Gastroesophageal sphincter (tissue), 4 donors: ENCODE results near the gene ARL16. TPM values are rescaled to one million over a fixed set of nuclear protein-coding genes. Genes with fewer than 3 reads are reported as not detected.

Experiments used
- ATAC-seq: fragments of 150-250 bp; one replicate; pipeline ENCODE4 v1.9.1; 2016; ENCODE audit warnings: mild to moderate bottlenecking, moderate library complexity
- H3K27ac ChIP-seq, 4 donors: fragments of 200-600 bp; sonication (generic) in 3 of 4; 1 replicate in 3 of 4; 2 replicates in 1 of 4; pipeline ENCODE4 v1.5.1; 2016 to 2019
- H3K27me3 ChIP-seq: fragments of 200-600 bp; sonication (generic); one replicate; pipeline ENCODE4 v1.5.1; 2019
- H3K36me3 ChIP-seq, 2 donors: fragments of 200-600 bp; sonication (generic); one replicate each; pipeline ENCODE4 v1.5.1; 2019; ENCODE audit warnings: control low read depth in 1 of 2
- H3K4me1 ChIP-seq, 3 donors: fragments of 200-600 bp; sonication (generic); 1 replicate in 2 of 3; 2 replicates in 1 of 3; pipeline ENCODE4 v1.5.1; 2016 to 2019; ENCODE audit warnings: control low read depth in 2 of 3
- H3K4me3 ChIP-seq, 2 donors: fragments of 200-600 bp; sonication (generic); one replicate each; pipeline ENCODE4 v1.5.1; 2019; ENCODE audit warnings: mild to moderate bottlenecking in 1 of 2, moderate library complexity in 1 of 2
- H3K9me3 ChIP-seq, 3 donors: fragments of 200-600 bp; sonication (generic); one replicate each; pipeline ENCODE4 v1.5.1; 2017 to 2019; ENCODE audit warnings: control low read depth in 2 of 3
- CTCF ChIP-seq, 4 experiments: fragments of 200-600 bp in 2 of 4; fragments of 450-650 bp in 2 of 4; sonication (generic) in 1 of 4; IDR thresholded peaks; one replicate each; pipeline ENCODE4 v1.5.1; 2017 to 2019; ENCODE audit warnings: antibody characterized with exemption in 4 of 4, mild to moderate bottlenecking in 2 of 4, moderate library complexity in 2 of 4
- EP300 ChIP-seq: sonication (generic); formaldehyde crosslinking; IDR thresholded peaks from one replicate; pipeline ENCODE4 v1.6.1; 2017; ENCODE audit warnings: antibody characterized with exemption, mild to moderate bottlenecking
- POLR2A ChIP-seq, 2 donors: fragments of 450-650 bp; IDR thresholded peaks; one replicate each; pipeline ENCODE4 v1.6.1; 2017; ENCODE audit warnings: antibody characterized with exemption in 2 of 2, mild to moderate bottlenecking in 2 of 2, moderate library complexity in 1 of 2
- POLR2AphosphoS5 ChIP-seq: sonication (generic); formaldehyde crosslinking; IDR thresholded peaks from one replicate; pipeline ENCODE4 v1.6.1; 2017; ENCODE audit warnings: antibody characterized with exemption
- WGBS, 2 donors: methylation state at CpG; one replicate each; pipeline ENCODE4 v1.1.5; 2018; ENCODE audit warnings: low coverage in 1 of 2; 5-methylcytosine and 5-hydroxymethylcytosine counted together
- total RNA-seq, 4 donors: library from RNA; depleted of rRNA; stranded (reverse); fragments of >200 nt; gene quantifications; one replicate each; pipeline ENCODE4 v1.1.0, GENCODE V29; 2016

ARL16 gene
- total RNA-seq, 4 donors from 2014 or later, result 26.2 to 52.8 (median 30.2) TPM

GRCh38 chr17:81703747-81704654, 20.4 kb upstream of the ARL16 start:
- no peak for TF ChIP-seq CTCF (IDR thresholded peaks at IDR 0.05)
- TF ChIP-seq POLR2AphosphoS5, result no peak
- ATAC-seq, result no peak
- WGBS, 2 donors, result 1 to 2% methylated on average over 9 to 10 of the region's 27 CpGs
- peaks cover 0 to 71% of the 10 kb centered on the region in 2 donors for H3K36me3 ChIP-seq
- H3K9me3 ChIP-seq, result no peaks in the 10 kb centered on the region
- H3K27me3 ChIP-seq, result no peaks in the 10 kb centered on the region
- peak overlapping the region; percentile 88 to 97 (median 93) for H3K27ac ChIP-seq
- H3K4me1 ChIP-seq, result peaks cover 0 to 41% (median 26%) of the 10 kb centered on the region in 3 donors
- H3K4me3 ChIP-seq, result peak overlapping the region; percentile 42 to 98

- peak within 1 kb of the TSS; percentile 88 to 97 (median 93) for H3K27ac ChIP-seq
- peak; percentile 94 for ATAC-seq
- H3K4me1 ChIP-seq, result peaks cover 0 to 41% (median 26%) of the 10 kb centered on the region in 3 donors
- 0% methylated on average over 14 to 15 of the region's 102 CpGs for WGBS, 2 donors
- H3K9me3 ChIP-seq, result no peaks in the 10 kb centered on the region
- H3K4me3 ChIP-seq, result peak within 1 kb of the TSS; percentile 42 to 98
- TF ChIP-seq CTCF (IDR thresholded peaks at IDR 0.05), result peak in 3 of 4 experiments; percentile 28 to 62 (median 50)
- peak; percentile 93 for TF ChIP-seq POLR2AphosphoS5
- no peak for TF ChIP-seq EP300
- peak; percentile 86 to 90 for TF ChIP-seq POLR2A (IDR thresholded peaks at IDR 0.05)
- H3K36me3 ChIP-seq, result peaks cover 0 to 76% of the 10 kb centered on the region in 2 donors
- H3K27me3 ChIP-seq, result no peaks in the 10 kb centered on the region
These were observed 19.5 kb upstream of the ARL16 start, which contains the start of gene MRPL12 for GRCh38 chr17:81702934-81703746. MRPL12 (plus strand) TSS chr17:81703367; CDS start chr17:81703502, 135 bp downstream.

GRCh38 chr17:81701288-81702071, 17.9 kb upstream of the ARL16 start:
- H3K27me3 ChIP-seq, result no peaks in the 10 kb centered on the region
- ATAC-seq, result no peak
- H3K36me3 ChIP-seq, result peaks cover 0 to 76% of the 10 kb centered on the region in 2 donors
- whole genome bisulfite sequencing, 2 donors, result 56 to 80% methylated on average over 5 to 6 of the region's 23 CpGs
- H3K9me3 ChIP-seq, result no peaks in the 10 kb centered on the region
- TF ChIP-seq POLR2AphosphoS5, result no peak
- TF ChIP-seq EP300, result no peak
- TF ChIP-seq CTCF (IDR thresholded peaks at IDR 0.05), result no peak
- TF ChIP-seq POLR2A (IDR thresholded peaks at IDR 0.05), result no peak
- peaks cover 0 to 41% (median 26%) of the 10 kb centered on the region in 3 donors for H3K4me1 ChIP-seq
- peak overlapping the region in 1 of 2 donors; percentile 98 for H3K4me3 ChIP-seq
- H3K27ac ChIP-seq, result peak overlapping the region in 3 of 4 donors; percentile 92 to 97 (median 94)

- no peak for ATAC-seq
- Histone ChIP-seq H3K4me1 (peaks cover 0 to 41% (median 26%) of the 10 kb centered on the region in 3 donors), H3K27me3 (no peaks in the 10 kb centered on the region), H3K4me3 (no peak overlapping the region), H3K27ac (no peak overlapping the region), H3K36me3 (peaks cover 0 to 76% of the 10 kb centered on the region in 2 donors), H3K9me3 (no peaks in the 10 kb centered on the region)
- TF ChIP-seq POLR2A (IDR thresholded peaks at IDR 0.05) (no peak), CTCF (IDR thresholded peaks at IDR 0.05) (no peak)
- 72 to 83% methylated on average over 2 to 9 of the region's 25 CpGs for WGBS, 2 donors
These were observed 17.0 kb upstream of the ARL16 start for GRCh38 chr17:81700353-81701287.
